K562 (cell line): ENCODE measurements around the gene CBFA2T3. TPM values are rescaled to one million over a fixed set of nuclear protein-coding genes. Genes with fewer than 3 reads are reported as not detected.

Experiments used
- CGGBP1 ChIP-seq: fragments of 250-450 bp; sonication (Bioruptor Pico); IDR thresholded peaks from 2 replicates; pipeline ENCODE4 v1.9.0; 2021; ENCODE audit warnings: mild to moderate bottlenecking
- KDM1A ChIP-seq, 2 experiments: fragments of 450-650 bp; IDR thresholded peaks; 2 replicates each; pipeline ENCODE4 v1.6.1; 2016; ENCODE audit warnings: mild to moderate bottlenecking in 2 of 2
- PPARD ChIP-seq: fragments of 250-450 bp; sonication (Bioruptor Pico); IDR thresholded peaks from 2 replicates; pipeline ENCODE4 v1.8.0; 2022; ENCODE audit warnings: inconsistent platforms, mild to moderate bottlenecking, moderate library complexity
- RBM15 ChIP-seq: fragments of 200-400 bp; formaldehyde crosslinking; IDR thresholded peaks from 2 replicates; pipeline ENCODE4 v1.6.1; 2018; ENCODE audit warnings: mild to moderate bottlenecking, low read length, moderate library complexity; ENCODE audit not compliant: insufficient read depth
- RHOXF2B ChIP-seq: fragments of 250-450 bp; sonication (Bioruptor Pico); conservative IDR thresholded peaks from 2 replicates; pipeline ENCODE4 v1.5.1; 2021
- SREBF1 ChIP-seq: fragments of 150-350 bp; IDR thresholded peaks from 2 replicates; pipeline ENCODE4 v1.6.1; 2014; ENCODE audit warnings: antibody characterized with exemption, low read depth, low read length, borderline replicate concordance
- TAL1 ChIP-seq: fragments of 450-650 bp; IDR thresholded peaks from 2 replicates; pipeline ENCODE4 v1.6.1; 2016; ENCODE audit warnings: mild to moderate bottlenecking
- TARDBP ChIP-seq: fragments of 450-650 bp; IDR thresholded peaks from 2 replicates; pipeline ENCODE4 v1.6.1; 2016
- TFAM ChIP-seq: fragments of 250-450 bp; sonication (Bioruptor Pico); conservative IDR thresholded peaks from 2 replicates; pipeline ENCODE4 v1.5.0; 2021; ENCODE audit warnings: mild to moderate bottlenecking, moderate library complexity
- TFE3 ChIP-seq: fragments of 450-650 bp; formaldehyde crosslinking; IDR thresholded peaks from 2 replicates; pipeline ENCODE4 v1.4.0; 2020; ENCODE audit warnings: mild to moderate bottlenecking, mixed read lengths
- XRCC4 ChIP-seq: IDR thresholded peaks from one replicate; pipeline ENCODE4 v1.6.1; 2011; ENCODE audit not compliant: insufficient read depth, insufficient read length; ENCODE audit errors: extremely low read depth
- ZNF197 ChIP-seq: fragments of 200-800 bp; sonication (Bioruptor generic); IDR thresholded peaks from 2 replicates; pipeline ENCODE4 v1.6.1; 2016; ENCODE audit warnings: low read depth, missing genetic modification characterization, missing compliant biosample characterization
- ZNF316 ChIP-seq: fragments of 450-650 bp; IDR thresholded peaks from 2 replicates; pipeline ENCODE4 v1.6.1; 2016
- ZNF408 ChIP-seq: fragments of 250-450 bp; sonication (Bioruptor Pico); IDR thresholded peaks from 2 replicates; pipeline ENCODE4 v1.4.0; 2020; ENCODE audit warnings: low read depth, mild to moderate bottlenecking, moderate library complexity
- ZNF449 ChIP-seq: fragments of 250-450 bp; sonication (Bioruptor Pico); IDR thresholded peaks from 2 replicates; pipeline ENCODE4 v1.8.0; 2022; ENCODE audit warnings: moderate library complexity, mild to moderate bottlenecking, inconsistent platforms
- ZZZ3 ChIP-seq: fragments of 450-650 bp; IDR thresholded peaks from 2 replicates; pipeline ENCODE4 v1.6.1; 2016; ENCODE audit warnings: antibody characterized with exemption, mild to moderate bottlenecking, moderate library complexity
- polyA plus RNA-seq, 8 experiments: library from polyadenylated mRNA; depleted of rRNA in 4 of 8; stranded (reverse) in 5 of 8; unstranded in 3 of 8; fragments of >200 nt; fragmentation: Nextera tagmentation in 2 of 8; fragmentation: Illumina TruSeq in 1 of 8; extraction: Ambion mirVana in 2 of 8; extraction: Trizol in 1 of 8; gene quantifications; 2 replicates each; pipeline versions ENCODE4 v1.2.1 to v1.2.3, GENCODE V29; 2011 to 2014; ENCODE audit warnings: inconsistent platforms in 1 of 8, missing spikeins in 1 of 8
- total RNA-seq, 7 experiments: library from RNA; depleted of rRNA in 6 of 7; stranded (reverse); fragments of >200 nt in 6 of 7; fragmentation: Illumina TruSeq in 2 of 7; extraction: Trizol in 2 of 7; gene quantifications; 2 replicates each; pipeline versions ENCODE4 v1.2.1 to v1.2.3, GENCODE V29; 2011 to 2021; ENCODE audit warnings: low replicate concordance in 1 of 7
- TF ChIP-seq, protein P1 (sequence below): fragments of 250-450 bp; sonication (Bioruptor Pico); IDR thresholded peaks from 2 replicates; pipeline ENCODE4 v1.8.0; 2021; ENCODE audit warnings: mild to moderate bottlenecking, moderate library complexity
- TF ChIP-seq, protein P2 (sequence below): fragments of 250-450 bp; sonication (Bioruptor Pico); IDR thresholded peaks from 2 replicates; pipeline ENCODE4 v1.4.0; 2020; ENCODE audit warnings: borderline replicate concordance
- TF ChIP-seq, protein P3 (sequence below): sonication (generic); formaldehyde crosslinking; IDR thresholded peaks from 2 replicates; pipeline ENCODE4 v1.8.0; 2022; ENCODE audit warnings: mild to moderate bottlenecking, missing genetic modification reagents

CBFA2T3 gene
- total and polyA plus RNA-seq, 9 of the 15 experiments (the other 6 are each of a cell fraction or from before 2014, with no cell fraction given), result 2.3 to 145 (median 6.7) TPM

- TF ChIP-seq TAL1 (no peak), TFAM (CRISPR knock-in tag) (no peak), RHOXF2B (CRISPR knock-in tag) (no peak), ZNF408 (CRISPR knock-in tag) (no peak), KDM1A (IDR thresholded peaks at IDR 0.05) (0 out of 4 replicates have a peak, but pooled peaks of 1 of the 2 experiments have one; percentile 37), PPARD (CRISPR knock-in tag) (no peak), XRCC4 (no peak), SREBF1 (no peak), TARDBP (no peak), ZNF316 (peak; percentile 99), ZNF197 (CRISPR knock-in tag) (peak; percentile 69; the same call in 1 of the 2 replicates), ZZZ3 (no peak), RBM15 (no peak), ZNF449 (0 out of 2 replicates have a peak, but pooled peaks have one; percentile 47), TFE3 (CRISPR knock-in tag) (no peak; the same call in 1 of the 2 replicates), CGGBP1 (CRISPR knock-in tag) (no peak)
- TF ChIP-seq, protein P1, sequence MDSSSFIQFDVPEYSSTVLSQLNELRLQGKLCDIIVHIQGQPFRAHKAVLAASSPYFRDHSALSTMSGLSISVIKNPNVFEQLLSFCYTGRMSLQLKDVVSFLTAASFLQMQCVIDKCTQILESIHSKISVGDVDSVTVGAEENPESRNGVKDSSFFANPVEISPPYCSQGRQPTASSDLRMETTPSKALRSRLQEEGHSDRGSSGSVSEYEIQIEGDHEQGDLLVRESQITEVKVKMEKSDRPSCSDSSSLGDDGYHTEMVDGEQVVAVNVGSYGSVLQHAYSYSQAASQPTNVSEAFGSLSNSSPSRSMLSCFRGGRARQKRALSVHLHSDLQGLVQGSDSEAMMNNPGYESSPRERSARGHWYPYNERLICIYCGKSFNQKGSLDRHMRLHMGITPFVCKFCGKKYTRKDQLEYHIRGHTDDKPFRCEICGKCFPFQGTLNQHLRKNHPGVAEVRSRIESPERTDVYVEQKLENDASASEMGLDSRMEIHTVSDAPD (CRISPR knock-in tag), result no peak
- TF ChIP-seq, protein P2, sequence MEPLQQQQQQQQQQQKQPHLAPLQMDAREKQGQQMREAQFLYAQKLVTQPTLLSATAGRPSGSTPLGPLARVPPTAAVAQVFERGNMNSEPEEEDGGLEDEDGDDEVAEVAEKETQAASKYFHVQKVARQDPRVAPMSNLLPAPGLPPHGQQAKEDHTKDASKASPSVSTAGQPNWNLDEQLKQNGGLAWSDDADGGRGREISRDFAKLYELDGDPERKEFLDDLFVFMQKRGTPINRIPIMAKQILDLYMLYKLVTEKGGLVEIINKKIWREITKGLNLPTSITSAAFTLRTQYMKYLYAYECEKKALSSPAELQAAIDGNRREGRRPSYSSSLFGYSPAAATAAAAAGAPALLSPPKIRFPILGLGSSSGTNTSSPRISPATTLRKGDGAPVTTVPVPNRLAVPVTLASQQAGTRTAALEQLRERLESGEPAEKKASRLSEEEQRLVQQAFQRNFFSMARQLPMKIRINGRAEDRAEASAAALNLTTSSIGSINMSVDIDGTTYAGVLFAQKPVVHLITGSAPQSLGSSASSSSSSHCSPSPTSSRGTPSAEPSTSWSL (CRISPR knock-in tag), result no peak
- TF ChIP-seq, protein P3, sequence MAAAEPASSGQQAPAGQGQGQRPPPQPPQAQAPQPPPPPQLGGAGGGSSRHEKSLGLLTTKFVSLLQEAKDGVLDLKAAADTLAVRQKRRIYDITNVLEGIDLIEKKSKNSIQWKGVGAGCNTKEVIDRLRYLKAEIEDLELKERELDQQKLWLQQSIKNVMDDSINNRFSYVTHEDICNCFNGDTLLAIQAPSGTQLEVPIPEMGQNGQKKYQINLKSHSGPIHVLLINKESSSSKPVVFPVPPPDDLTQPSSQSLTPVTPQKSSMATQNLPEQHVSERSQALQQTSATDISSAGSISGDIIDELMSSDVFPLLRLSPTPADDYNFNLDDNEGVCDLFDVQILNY (CRISPR knock-in tag), result no peak
Observed at GRCh38 chr16:89020068-89020924, 43.3 kb upstream of the CBFA2T3 start (continued).
